ENCODE data around the gene NELL2.

GRCh38 chr12:44763021-44763420 is 113.1 kb downstream of the NELL2 start:
- TF ChIP-seq CTCF (conservative IDR thresholded peaks at IDR 0.05; ENCODE audit: low read depth, low read length) (no peak), EZH2 (IDR thresholded peaks at IDR 0.05; ENCODE audit: borderline replicate concordance, low read depth, low read length, poor library complexity, severe bottlenecking) (no peak)

Measured in A673 (cell line).